ENCODE data around the gene TMEM183A.

GRCh38 chr1:203054642-203055041 is 47.5 kb downstream of the TMEM183A start:
- TF ChIP-seq POLR2A (IDR thresholded peaks at IDR 0.05; ENCODE audit: low read depth, low read length) (no peak), POLR2AphosphoS5 (IDR thresholded peaks at IDR 0.05; ENCODE audit: low read depth, low read length) (no peak), PAX5 (IDR thresholded peaks at IDR 0.05; ENCODE audit: insufficient read depth, low read length, severe bottlenecking) (no peak), TAF1 (IDR thresholded peaks at IDR 0.05; ENCODE audit: low read depth, low read length) (no peak)

Data from GM12891 (cell line).